Subcutaneous preadipocyte (primary cell): ENCODE data around the gene ZNF628. TPM values are rescaled to one million over a fixed set of nuclear protein-coding genes. Genes with fewer than 3 reads are reported as not detected.

Experiments used
- total RNA-seq: library from RNA; depleted of rRNA; stranded (reverse); fragments of >200 nt; gene quantifications from 2 replicates; pipeline ENCODE4 v1.2.3, GENCODE V29; 2012

ZNF628 gene
- total RNA-seq: 2.6 and 2.7 TPM in 2 replicates

DNA sequence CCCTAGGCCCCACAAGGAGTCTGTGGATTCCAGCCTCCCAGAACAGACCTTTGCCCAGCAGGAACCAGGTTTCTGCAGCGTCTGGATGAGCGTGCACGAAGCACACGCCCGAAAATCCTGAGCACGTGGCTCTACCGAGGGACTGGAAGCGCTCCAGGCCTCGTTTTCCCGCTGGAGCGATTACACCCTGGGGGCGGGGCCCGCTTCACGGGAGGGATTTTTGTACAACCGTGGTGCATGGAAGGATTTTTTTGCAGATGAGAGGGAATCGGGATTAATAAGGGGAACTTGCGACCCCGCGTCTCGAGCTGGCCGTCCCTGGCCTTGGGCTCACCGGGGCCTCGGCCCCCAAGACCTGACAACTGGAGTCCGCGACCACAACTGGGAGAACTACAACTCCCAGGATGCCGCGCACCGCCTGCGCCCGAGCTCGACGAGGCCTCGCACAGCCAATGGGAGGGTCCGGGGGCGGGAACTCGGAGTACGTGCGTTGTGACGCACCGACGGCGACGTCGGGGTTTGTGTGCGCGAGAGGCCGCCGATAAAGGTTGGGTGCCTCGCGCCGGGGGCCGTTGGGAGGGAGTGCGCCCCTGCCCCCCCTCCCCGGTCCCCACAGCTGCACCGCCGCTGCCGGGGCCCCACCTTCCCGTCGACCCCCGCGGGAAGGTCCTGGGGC, at the start of gene ZNF628:
TSS of gene ZNF628 (plus strand) at position 518 of the 676 bp plus-strand sequence. CDS start 3,294 bp downstream, outside the sequence.

DNA sequence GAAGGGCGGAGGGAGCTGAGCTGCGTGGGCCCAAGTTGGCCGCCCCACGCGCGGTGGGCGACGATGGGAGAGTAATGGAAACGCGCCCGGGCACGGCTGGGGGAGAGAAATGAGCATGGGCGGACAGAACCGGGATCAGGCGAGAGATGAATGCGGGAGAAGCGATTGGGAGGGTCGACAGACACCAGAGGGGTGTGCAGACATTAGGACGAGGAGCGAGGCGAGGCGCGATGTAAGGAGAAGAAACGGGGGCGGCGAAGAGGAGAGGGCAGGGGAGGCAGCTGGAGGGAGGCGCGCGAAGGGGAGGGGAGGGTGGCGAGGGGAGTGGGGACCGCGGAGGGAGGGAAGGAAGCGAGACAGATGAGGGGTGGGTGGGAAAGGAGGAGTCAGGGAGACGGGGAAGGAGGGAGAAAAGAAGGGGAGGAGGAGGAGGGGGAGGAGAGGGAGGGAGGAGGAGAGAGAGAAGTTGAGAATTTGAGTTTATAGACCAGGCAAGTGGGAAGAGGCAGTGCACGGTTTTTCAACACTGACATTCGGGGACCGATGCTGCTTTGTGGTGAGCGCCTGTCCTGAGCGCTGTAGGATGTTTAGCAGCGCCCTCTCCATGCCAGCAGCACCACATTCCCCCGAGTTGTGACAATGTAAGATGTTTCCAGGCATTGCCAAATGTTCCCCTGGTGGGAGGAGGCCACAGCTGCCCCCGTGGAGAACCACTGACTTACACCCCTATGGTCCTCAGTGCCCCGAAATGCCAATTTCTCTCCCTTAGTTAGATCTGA, 33.2 kb upstream of the ZNF628 start, which contains the start of gene SHISA7:
TSS of gene SHISA7 (minus strand) at position 256 of the 779 bp plus-strand sequence. CDS start 437 bp downstream, outside the sequence.

DNA sequence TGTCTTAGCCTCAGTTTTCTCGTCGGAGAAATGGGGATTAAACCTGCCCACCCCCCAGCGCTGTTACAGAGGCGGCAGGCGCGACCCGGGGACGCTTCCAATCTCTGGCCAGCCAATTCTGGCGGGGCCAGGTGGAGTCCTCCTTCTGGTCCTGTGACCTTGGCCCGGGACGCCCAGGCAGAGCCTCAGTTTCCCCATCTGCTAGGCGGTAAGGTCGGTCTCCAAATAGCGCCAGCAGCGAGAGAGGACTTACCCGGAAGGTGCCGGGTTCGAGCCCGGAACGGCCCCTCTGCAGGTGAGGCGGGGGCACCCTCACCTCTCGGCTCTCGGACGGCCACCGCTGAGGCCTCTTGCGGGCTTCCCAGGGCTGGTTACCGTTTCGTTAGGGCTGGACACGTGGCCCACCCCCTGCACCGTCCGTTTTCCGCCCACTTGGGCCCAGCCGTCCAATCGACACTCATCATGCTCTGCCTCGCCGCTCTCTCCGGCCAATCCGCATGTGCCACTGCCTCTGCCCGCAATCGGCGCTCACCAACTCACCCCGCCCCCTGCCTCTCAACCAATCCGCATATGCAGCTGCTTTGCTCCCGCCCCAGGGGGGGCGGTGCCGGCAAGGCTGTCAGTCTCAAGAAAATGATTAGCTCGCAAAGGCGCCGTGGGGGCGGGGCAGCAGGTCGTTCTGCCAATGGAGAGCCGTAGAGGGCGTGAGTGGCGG, 15.0 kb upstream of the ZNF628 start, which contains the start of gene ISOC2:
TSS of gene ISOC2 (minus strand) at position 384 of the 715 bp plus-strand sequence. CDS start 5,156 bp downstream, outside the sequence.

DNA sequence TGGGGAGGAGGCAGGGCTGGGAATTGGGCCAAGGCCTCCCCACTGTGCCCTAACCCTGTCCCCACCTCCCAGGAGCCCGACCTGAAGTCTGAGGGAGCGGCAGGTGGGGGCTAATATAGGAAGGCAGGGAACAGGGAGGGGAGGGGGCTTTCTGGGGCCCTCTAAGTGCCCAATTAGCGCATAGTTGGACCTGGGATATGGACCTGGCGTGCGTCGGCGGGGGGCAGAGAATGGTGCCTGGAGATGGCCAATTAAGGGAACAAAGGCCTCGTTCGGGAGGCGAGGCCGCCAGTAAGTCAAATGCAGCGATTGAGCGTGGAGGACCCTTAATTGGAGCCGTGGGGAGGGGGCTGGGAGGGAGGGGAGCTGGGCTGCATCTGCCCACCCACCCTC, 11.8 kb upstream of the ZNF628 start, which contains the start of gene C19orf85:
TSS of gene C19orf85 (minus strand) at position 90 of the 393 bp plus-strand sequence. CDS start 197 bp downstream, outside the sequence.

DNA sequence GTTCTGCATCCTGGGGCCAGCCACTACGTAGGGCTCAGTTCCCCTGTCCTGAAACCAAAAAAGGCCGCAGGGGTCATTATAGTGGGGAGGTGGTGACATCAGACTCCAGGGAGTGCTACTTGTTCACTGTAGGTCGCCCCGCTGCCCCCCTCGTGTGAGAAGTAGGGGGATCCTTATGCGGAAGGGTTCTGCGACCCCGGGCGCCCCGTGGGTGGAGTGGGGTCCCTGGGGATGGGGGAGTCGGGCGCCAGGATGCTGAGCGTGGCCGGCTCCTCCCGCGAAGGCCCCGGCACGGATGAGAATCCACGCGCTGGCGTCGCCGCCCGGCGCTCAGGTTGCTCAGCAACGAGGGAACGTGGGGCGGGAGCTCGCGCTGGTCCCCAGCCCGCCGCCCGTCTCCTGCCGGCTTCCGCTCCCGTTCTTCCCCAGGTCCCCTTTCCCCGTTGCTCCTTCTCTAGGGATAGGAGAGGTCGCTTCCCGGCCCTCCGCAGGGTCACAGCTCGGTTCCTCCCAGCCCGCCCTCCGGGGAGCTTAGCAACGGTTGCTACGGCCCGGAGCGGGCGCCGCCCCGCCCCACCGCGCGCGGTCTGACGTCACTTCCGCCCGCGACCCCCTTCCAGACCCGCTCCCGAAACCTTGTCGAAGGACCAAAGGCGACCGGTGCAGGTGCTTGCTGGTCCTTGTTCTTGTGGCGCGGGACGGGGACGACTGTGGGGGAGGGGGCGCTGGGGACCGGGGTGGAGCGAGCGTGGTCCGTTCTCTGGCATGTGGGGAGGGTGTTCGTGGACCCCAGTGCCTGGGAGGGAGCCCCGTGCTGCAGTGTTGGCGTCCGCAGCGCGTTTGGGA, 8.4 kb downstream of the ZNF628 start, which contains the start of gene NAT14:
TSS of gene NAT14 (plus strand) at position 596 of the 846 bp plus-strand sequence. CDS start 521 bp downstream, outside the sequence.

DNA sequence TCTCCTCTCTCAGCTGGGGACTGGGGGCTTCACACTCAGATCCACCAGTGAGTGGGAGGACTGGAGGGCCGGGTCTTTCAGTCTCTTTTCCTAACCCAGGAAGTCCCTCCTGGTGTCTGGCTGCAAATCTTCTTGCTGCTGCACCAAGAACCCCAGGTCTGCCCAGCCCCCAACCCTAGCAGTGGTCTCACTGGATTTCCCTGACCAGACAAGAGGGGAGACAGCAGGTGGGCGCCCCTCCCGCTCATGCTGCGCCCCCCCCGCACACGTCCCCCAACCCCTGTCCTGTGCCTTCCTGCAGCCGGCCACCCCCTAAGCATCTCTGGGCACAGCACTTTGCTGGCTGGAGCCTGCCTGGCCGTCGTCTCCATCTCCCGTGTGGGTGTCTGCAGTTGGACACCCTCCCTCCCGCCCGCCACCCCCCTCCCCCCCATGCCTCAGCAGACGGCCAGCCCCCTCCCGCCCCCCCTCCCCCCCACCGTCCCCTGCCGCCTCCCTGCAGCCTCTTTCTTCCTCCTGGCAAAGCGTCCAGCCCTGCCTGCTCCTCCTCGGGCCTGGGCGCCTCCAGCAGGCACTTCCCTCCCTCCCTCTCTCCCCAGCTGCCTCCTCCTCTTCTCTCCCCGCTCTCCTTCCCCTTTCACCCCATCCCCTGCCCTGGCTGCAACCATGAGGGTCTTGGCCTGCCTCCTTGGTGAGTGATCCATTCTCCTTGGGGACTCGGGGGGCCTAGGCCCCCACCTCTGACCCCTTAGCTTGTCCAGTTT, 11.7 kb downstream of the ZNF628 start, which contains the start of gene SSC5D:
TSS of gene SSC5D (plus strand) at position 513 of the 764 bp plus-strand sequence. CDS start at position 667, 154 bp downstream.

Other genes starting within 250 kb of the ZNF628 start
- gene TMEM86B, start 247.9 kb upstream of the ZNF628 start, total RNA-seq: 0.73 and 2.3 TPM in 2 replicates
- 32.3 and 44.8 TPM in 2 replicates for gene PPP6R1, start 217.6 kb upstream of the ZNF628 start, total RNA-seq
- gene HSPBP1, start 196.5 kb upstream of the ZNF628 start, total RNA-seq: 36.6 and 38.9 TPM in 2 replicates
- 0.59 and 1.8 TPM in 2 replicates for gene BRSK1, start 192.6 kb upstream of the ZNF628 start, total RNA-seq
- gene TMEM150B, start 151.3 kb upstream of the ZNF628 start, total RNA-seq: not detected in 2 replicates
- gene KMT5C, start 136.7 kb upstream of the ZNF628 start, total RNA-seq: 6.6 and 7.6 TPM in 2 replicates
- not detected in 2 replicates for gene COX6B2, start 121.9 kb upstream of the ZNF628 start, total RNA-seq
- not detected in 2 replicates for gene GARIN5B, start 113.4 kb upstream of the ZNF628 start, total RNA-seq
- 0.37 and 1.6 TPM in 2 replicates for gene IL11, start 106.2 kb upstream of the ZNF628 start, total RNA-seq
- gene TMEM190, start 99.8 kb upstream of the ZNF628 start, total RNA-seq: not detected in 2 replicates
- not detected in 2 replicates for gene TMEM238, start 92.3 kb upstream of the ZNF628 start, total RNA-seq
- gene RPL28, start 90.7 kb upstream of the ZNF628 start, total RNA-seq: 171 and 427 TPM in 2 replicates
- 72.0 and 185 TPM in 2 replicates for gene UBE2S, start 68.8 kb upstream of the ZNF628 start, total RNA-seq
- gene SHISA7, start 33.3 kb upstream of the ZNF628 start, total RNA-seq: not detected in 2 replicates
- 83.0 and 83.9 TPM in 2 replicates for gene ISOC2, start 15.0 kb upstream of the ZNF628 start, total RNA-seq
- not detected in 2 replicates for gene C19orf85, start 11.9 kb upstream of the ZNF628 start, total RNA-seq
- gene NAT14, start 8.6 kb downstream of the ZNF628 start, total RNA-seq: 9.9 and 10.0 TPM in 2 replicates
- 9.2 and 14.7 TPM in 2 replicates for gene SSC5D, start 11.8 kb downstream of the ZNF628 start, total RNA-seq
- not detected in 2 replicates for gene SBK2, start 60.5 kb downstream of the ZNF628 start, total RNA-seq
- gene SBK3, start 68.9 kb downstream of the ZNF628 start, total RNA-seq: 0.37 TPM in 1 of 2 replicates, not detected in the other
- 4.3 and 4.4 TPM in 2 replicates for gene ZNF579, start 104.2 kb downstream of the ZNF628 start, total RNA-seq
- gene FIZ1, start 122.9 kb downstream of the ZNF628 start, total RNA-seq: 4.0 and 4.3 TPM in 2 replicates
- 11.9 and 12.5 TPM in 2 replicates for gene ZNF524, start 123.7 kb downstream of the ZNF628 start, total RNA-seq
- gene ZNF865, start 129.0 kb downstream of the ZNF628 start, total RNA-seq: 1.1 and 1.6 TPM in 2 replicates
- gene ZNF784, start 147.9 kb downstream of the ZNF628 start, total RNA-seq: 3.1 and 3.7 TPM in 2 replicates
- 3.7 and 5.9 TPM in 2 replicates for gene ZNF580, start 164.4 kb downstream of the ZNF628 start, total RNA-seq
- gene ZNF581, start 167.0 kb downstream of the ZNF628 start, total RNA-seq: 20.3 and 31.6 TPM in 2 replicates
- 3.3 and 5.9 TPM in 2 replicates for gene CCDC106, start 171.6 kb downstream of the ZNF628 start, total RNA-seq
- gene U2AF2, start 178.4 kb downstream of the ZNF628 start, total RNA-seq: 88.9 and 115 TPM in 2 replicates
- gene EPN1, start 198.6 kb downstream of the ZNF628 start, total RNA-seq: 25.8 and 29.8 TPM in 2 replicates